NB4 (cell line): Measurements from ENCODE around the gene SLC12A4.

ENCODE experiments used
- TF ChIP-seq, protein P1 (sequence below): IDR thresholded peaks from 2 replicates; pipeline ENCODE4 v1.6.1; 2011; ENCODE audit warnings: low read depth, low read length
- TF ChIP-seq, protein P2 (sequence below): IDR thresholded peaks from one replicate; pipeline ENCODE4 v1.5.1; 2012; ENCODE audit warnings: low read depth, low read length

DNA sequence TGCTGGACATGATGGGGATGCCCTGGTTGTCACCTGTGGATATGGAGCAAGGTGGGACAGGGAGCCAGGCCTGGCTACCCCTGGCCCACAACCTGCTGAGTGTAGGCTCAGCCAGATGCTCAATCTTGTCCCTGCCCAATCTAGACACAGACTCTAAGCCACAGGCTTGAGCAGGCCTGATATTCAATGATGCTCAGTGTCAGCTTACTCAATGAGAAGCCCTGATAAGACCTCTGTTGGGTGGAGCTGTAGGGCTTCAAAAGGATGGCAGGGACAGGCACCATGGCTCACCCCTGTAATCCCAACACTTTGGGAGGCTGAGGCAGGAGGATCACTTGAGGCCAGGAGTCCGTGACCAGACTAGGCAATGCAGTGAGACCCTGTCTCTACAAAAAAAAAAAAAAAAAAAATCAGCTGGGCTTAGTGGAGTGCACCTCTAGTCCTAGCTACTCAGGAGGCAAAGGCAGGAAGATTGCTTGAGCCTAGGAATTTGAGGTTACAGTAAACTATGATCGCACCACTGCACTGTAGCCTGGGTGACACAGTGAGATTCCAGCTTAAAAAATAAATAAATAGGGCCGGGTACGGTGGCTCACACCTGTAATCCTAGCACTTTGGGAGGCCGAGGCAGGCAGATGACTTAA, 27.9 kb downstream of the SLC12A4 start:
- TF ChIP-seq, protein P1, sequence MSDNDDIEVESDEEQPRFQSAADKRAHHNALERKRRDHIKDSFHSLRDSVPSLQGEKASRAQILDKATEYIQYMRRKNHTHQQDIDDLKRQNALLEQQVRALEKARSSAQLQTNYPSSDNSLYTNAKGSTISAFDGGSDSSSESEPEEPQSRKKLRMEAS: no peak
- TF ChIP-seq, protein P2, sequence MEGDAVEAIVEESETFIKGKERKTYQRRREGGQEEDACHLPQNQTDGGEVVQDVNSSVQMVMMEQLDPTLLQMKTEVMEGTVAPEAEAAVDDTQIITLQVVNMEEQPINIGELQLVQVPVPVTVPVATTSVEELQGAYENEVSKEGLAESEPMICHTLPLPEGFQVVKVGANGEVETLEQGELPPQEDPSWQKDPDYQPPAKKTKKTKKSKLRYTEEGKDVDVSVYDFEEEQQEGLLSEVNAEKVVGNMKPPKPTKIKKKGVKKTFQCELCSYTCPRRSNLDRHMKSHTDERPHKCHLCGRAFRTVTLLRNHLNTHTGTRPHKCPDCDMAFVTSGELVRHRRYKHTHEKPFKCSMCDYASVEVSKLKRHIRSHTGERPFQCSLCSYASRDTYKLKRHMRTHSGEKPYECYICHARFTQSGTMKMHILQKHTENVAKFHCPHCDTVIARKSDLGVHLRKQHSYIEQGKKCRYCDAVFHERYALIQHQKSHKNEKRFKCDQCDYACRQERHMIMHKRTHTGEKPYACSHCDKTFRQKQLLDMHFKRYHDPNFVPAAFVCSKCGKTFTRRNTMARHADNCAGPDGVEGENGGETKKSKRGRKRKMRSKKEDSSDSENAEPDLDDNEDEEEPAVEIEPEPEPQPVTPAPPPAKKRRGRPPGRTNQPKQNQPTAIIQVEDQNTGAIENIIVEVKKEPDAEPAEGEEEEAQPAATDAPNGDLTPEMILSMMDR: no peak
